Activated B cell treated with CpG ODN at 0.5 μM for 24 hours (primary cell): ENCODE results near the gene SUGCT. TPM values are rescaled to one million over a fixed set of nuclear protein-coding genes. Genes with fewer than 3 reads are reported as not detected.

ENCODE experiments used
- ATAC-seq: fragments of 200-7000 bp; cut with Tn5 transposase; one replicate; pipeline ENCODE4 v1.10.0; 2021; ENCODE audit warnings: low read depth, mild to moderate bottlenecking, moderate library complexity
- CTCF ChIA-PET: fragments of 350-600 bp; sonication (Branson Sonifier 250); formaldehyde crosslinking; loops from one replicate; lab custom pipeline; 2021; ENCODE audit warnings: antibody characterized with exemption; lab: Charles Lee
- POLR2A ChIA-PET: fragments of 350-600 bp; sonication (Branson Sonifier 250); formaldehyde crosslinking; loops from one replicate; lab custom pipeline; 2021; ENCODE audit warnings: antibody characterized with exemption; lab: Charles Lee
- DNase-seq: peaks from one replicate; pipeline ENCODE4 v3.0.0; 2022
- H3K27ac Mint-ChIP-seq: one replicate; pipeline ENCODE4 v1.8.0; 2020; ENCODE audit warnings: mixed read lengths
- H3K27me3 Mint-ChIP-seq: one replicate; pipeline ENCODE4 v1.8.0; 2021; ENCODE audit warnings: mixed read lengths
- H3K36me3 Mint-ChIP-seq: one replicate; pipeline ENCODE4 v1.8.0; 2021; ENCODE audit warnings: low read depth, mixed read lengths
- H3K4me1 Mint-ChIP-seq: one replicate; pipeline ENCODE4 v1.8.0; 2021; ENCODE audit warnings: mixed read lengths
- H3K4me3 Mint-ChIP-seq: one replicate; pipeline ENCODE4 v1.8.0; 2020; ENCODE audit warnings: mild to moderate bottlenecking, mixed read lengths
- H3K9me3 Mint-ChIP-seq: one replicate; pipeline ENCODE4 v1.8.0; 2020; ENCODE audit warnings: mixed read lengths
- CTCF ChIP-seq: fragments of 200-600 bp; IDR thresholded peaks from one replicate; pipeline ENCODE4 v1.8.0; 2022; ENCODE audit warnings: antibody characterized with exemption, mild to moderate bottlenecking
- intact Hi-C: fragments of 100-400 bp; cut with micrococcal nuclease; formaldehyde crosslinking; loops from one replicate; pipeline ENCODE4 v1.15.1; 2024
- total RNA-seq: library from RNA; stranded (reverse); gene quantifications from 2 replicates; pipeline ENCODE4 v1.2.3, GENCODE V29; 2022

SUGCT gene
- total RNA-seq, 1 donor from 2014 or later = 1.3 TPM

- Mint-ChIP-seq H3K4me1 (peaks cover 3% of the 10 kb centered on the region), H3K9me3 (no peaks in the 10 kb centered on the region), H3K27me3 (no peaks in the 10 kb centered on the region), H3K36me3 (no peaks in the 10 kb centered on the region), H3K27ac (no peak overlapping the region), H3K4me3 (no peak overlapping the region)
- ChIA-PET CTCF (interaction anchor here (0.6 kb wide), 1 partner anchor 587 kb away, joined by 3 read pairs; no protein-coding TSS in a partner anchor), POLR2A (no interaction called here)
- intact Hi-C loops = no loop called here
- TF ChIP-seq CTCF = no peak
- no peak for DNase-seq
- no peak for ATAC-seq
Measured at GRCh38 chr7:40828686-40829600, 694.1 kb downstream of the SUGCT start.

GRCh38 chr7:40833191-40833887 lies 698.5 kb downstream of the SUGCT start:
- Mint-ChIP-seq H3K36me3 (no peaks in the 10 kb centered on the region), H3K4me3 (no peak overlapping the region), H3K9me3 (no peaks in the 10 kb centered on the region), H3K27ac (no peak overlapping the region), H3K4me1 (peaks cover 18% of the 10 kb centered on the region), H3K27me3 (no peaks in the 10 kb centered on the region)
- ChIA-PET POLR2A (no interaction called here), CTCF (no interaction called here)
- ATAC-seq (no peak), DNase-seq (no peak)
- intact Hi-C loops = loop anchor here (10.0 kb wide), 1 partner anchor 871 kb away; the partner anchor contains the start of gene INHBA
- no peak for TF ChIP-seq CTCF

- POLR2A ChIA-PET = no interaction called here
- H3K9me3 Mint-ChIP-seq = no peaks in the 10 kb centered on the region
- DNase-seq = no peak
Measured at GRCh38 chr7:40833888-40834234, 699.1 kb downstream of the SUGCT start.

GRCh38 chr7:40836218-40836617 lies 701.4 kb downstream of the SUGCT start:
- Mint-ChIP-seq H3K9me3 (peaks cover 2% of the 10 kb centered on the region), H3K27ac (no peak overlapping the region)
- ATAC-seq = peak; percentile 66

More at GRCh38 chr7:40833888-40834234, 699.1 kb downstream of the SUGCT start:
- Mint-ChIP-seq H3K27me3 (no peaks in the 10 kb centered on the region), H3K4me1 (peaks cover 18% of the 10 kb centered on the region), H3K27ac (no peak overlapping the region), H3K4me3 (no peak overlapping the region), H3K36me3 (no peaks in the 10 kb centered on the region)
- peak; percentile 21 for ATAC-seq
- TF ChIP-seq CTCF = no peak
- CTCF ChIA-PET = no interaction called here
- intact Hi-C loops = loop anchor here (10.0 kb wide), 1 partner anchor 871 kb away; the partner anchor contains the start of gene INHBA

More at GRCh38 chr7:40836218-40836617, 701.4 kb downstream of the SUGCT start:
- H3K4me1 Mint-ChIP-seq = peaks cover 18% of the 10 kb centered on the region
- TF ChIP-seq CTCF = no peak
- intact Hi-C loops = loop anchor here (10.0 kb wide), 1 partner anchor 869 kb away; the partner anchor contains the start of gene INHBA
- ChIA-PET CTCF (interaction anchor here (0.9 kb wide), 1 partner anchor 9 kb away, joined by 3 read pairs; no protein-coding TSS in a partner anchor), POLR2A (interaction anchor here (0.7 kb wide), 1 partner anchor 1045 kb away, joined by 4 read pairs; no protein-coding TSS in a partner anchor)
- DNase-seq = no peak
- H3K36me3 Mint-ChIP-seq = no peaks in the 10 kb centered on the region
- H3K27me3 Mint-ChIP-seq = no peaks in the 10 kb centered on the region
- H3K4me3 Mint-ChIP-seq = no peak overlapping the region
